NCI-H2196 treated with DMSO at 0.1 percent for 48 hours (cell line): ENCODE measurements around the gene DUSP8.
"Not testable (repeated sequence)": the region's sequence is repeated elsewhere in the genome, so short reads cannot be mapped to it uniquely, and the experiment has no call there.

Experiments
- DNase-seq: peaks from one replicate; lab custom pipeline; 2025; ENCODE audit not compliant: unreplicated experiment; lab: John Stamatoyannopoulos, UW

The DUSP8 gene

GRCh38 chr11:1589191-1589963, 17.3 kb upstream of the DUSP8 start:
- not testable (repeated sequence) for DNase-seq

GRCh38 chr11:1586699-1587098, 14.6 kb upstream of the DUSP8 start:
- DNase-seq, result no peak

- DNase-seq, result not testable (repeated sequence)
Observed at GRCh38 chr11:1584661-1585370, 12.7 kb upstream of the DUSP8 start, which contains the start of gene KRTAP5-1. Gene KRTAP5-1, minus strand, starts transcription at chr11:1585283. Its CDS starts 34 bp downstream, at chr11:1585249.

- not testable (repeated sequence) for DNase-seq
Observed at GRCh38 chr11:1582909-1583308, 10.8 kb upstream of the DUSP8 start.

- no peak for DNase-seq
Observed at GRCh38 chr11:1581976-1582375, 9.9 kb upstream of the DUSP8 start.

GRCh38 chr11:1576825-1577224, 4.8 kb upstream of the DUSP8 start:
- no peak for DNase-seq

- DNase-seq, result not testable (repeated sequence)
Observed at GRCh38 chr11:1575756-1576155, 3.7 kb upstream of the DUSP8 start.

GRCh38 chr11:1574933-1575242, 2.8 kb upstream of the DUSP8 start:
- no peak for DNase-seq

GRCh38 chr11:1574238-1574932, 2.3 kb upstream of the DUSP8 start:
- DNase-seq, result peak; percentile 12

GRCh38 chr11:1573903-1574237, 1.8 kb upstream of the DUSP8 start:
- DNase-seq, result peak; percentile 90

GRCh38 chr11:1573077-1573902, 1.2 kb upstream of the DUSP8 start:
- peak; percentile 51 for DNase-seq

- DNase-seq, result no peak
Observed at GRCh38 chr11:1571760-1572196, 293 bp downstream of the DUSP8 start.

GRCh38 chr11:1570896-1571759, 943 bp downstream of the DUSP8 start:
- no peak for DNase-seq

GRCh38 chr11:1570531-1570895, 1.6 kb downstream of the DUSP8 start:
- DNase-seq, result no peak

GRCh38 chr11:1570001-1570453, 2.0 kb downstream of the DUSP8 start:
- no peak for DNase-seq

- no peak for DNase-seq
Observed at GRCh38 chr11:1569251-1569780, 2.8 kb downstream of the DUSP8 start.

GRCh38 chr11:1568441-1568911, 3.6 kb downstream of the DUSP8 start:
- no peak for DNase-seq

GRCh38 chr11:1567721-1568100, 4.4 kb downstream of the DUSP8 start:
- no peak for DNase-seq

- DNase-seq, result no peak
Observed at GRCh38 chr11:1567052-1567720, 4.9 kb downstream of the DUSP8 start.
